Measurements from ENCODE around the gene OR7G2. TPM values are rescaled to one million over a fixed set of nuclear protein-coding genes. Genes with fewer than 3 reads are reported as not detected.

OR7G2 gene
- total RNA-seq, result not detected in 2 replicates

DNA sequence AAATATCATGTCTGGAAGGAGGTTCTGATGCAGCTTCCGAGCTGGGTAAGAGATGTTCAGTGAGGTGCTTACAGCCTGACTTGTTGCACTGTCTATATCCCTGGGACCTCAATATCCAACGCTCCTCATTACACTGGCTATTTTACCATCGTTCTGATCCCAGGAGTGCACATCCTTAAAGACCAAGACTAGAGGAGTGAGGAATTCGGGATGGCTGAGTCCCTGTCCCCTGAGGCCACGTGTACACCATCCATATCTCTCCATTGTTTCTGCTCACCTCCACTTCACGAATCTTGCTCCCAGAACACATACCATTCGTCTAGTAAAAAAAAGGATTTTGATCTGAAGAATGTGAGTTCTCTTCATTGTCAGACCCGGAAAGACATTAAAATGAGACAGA lies at the start of gene OR7G2:
TSS of gene OR7G2 (minus strand) at position 101 of the 400 bp plus-strand sequence. CDS start 4,232 bp downstream, outside the sequence.

DNA sequence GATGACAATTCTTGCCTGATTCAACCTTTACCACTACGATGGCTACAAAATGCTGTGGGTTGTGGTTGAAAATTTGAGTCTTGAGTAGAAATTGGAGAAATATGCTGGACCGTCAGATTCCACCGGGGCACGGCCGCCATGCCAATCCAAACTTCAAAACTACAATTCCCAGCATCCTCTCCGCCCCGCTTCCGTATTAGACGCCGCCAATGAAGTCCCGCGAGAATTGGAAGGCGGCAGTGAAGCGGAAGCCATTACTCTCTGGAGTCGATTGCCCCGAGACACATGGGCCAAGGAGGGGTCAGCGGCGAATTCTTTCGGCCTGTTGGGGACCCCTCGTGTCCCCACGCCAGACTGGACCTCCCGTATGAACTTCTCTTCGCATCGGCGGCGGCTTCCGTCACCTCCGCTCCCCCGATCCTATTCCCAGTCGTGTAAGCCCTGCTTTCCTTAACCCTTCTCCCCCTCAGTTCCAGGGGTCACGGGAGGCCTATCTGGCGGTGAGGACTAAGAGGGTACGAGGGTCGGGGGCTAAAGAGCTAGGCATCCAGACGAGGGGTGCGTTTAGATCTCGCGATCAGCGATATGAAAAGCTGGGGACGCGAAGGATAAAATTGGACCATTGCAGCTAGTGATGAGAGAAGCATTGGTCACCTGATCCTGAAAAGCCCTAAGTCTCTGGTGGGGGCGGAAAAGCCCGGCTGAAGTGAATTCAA lies 33.0 kb upstream of the OR7G2 start, which contains the start of gene ZNF317:
TSS of gene ZNF317 (plus strand) at position 239 of the 716 bp plus-strand sequence. CDS start 15,620 bp downstream, outside the sequence.

DNA sequence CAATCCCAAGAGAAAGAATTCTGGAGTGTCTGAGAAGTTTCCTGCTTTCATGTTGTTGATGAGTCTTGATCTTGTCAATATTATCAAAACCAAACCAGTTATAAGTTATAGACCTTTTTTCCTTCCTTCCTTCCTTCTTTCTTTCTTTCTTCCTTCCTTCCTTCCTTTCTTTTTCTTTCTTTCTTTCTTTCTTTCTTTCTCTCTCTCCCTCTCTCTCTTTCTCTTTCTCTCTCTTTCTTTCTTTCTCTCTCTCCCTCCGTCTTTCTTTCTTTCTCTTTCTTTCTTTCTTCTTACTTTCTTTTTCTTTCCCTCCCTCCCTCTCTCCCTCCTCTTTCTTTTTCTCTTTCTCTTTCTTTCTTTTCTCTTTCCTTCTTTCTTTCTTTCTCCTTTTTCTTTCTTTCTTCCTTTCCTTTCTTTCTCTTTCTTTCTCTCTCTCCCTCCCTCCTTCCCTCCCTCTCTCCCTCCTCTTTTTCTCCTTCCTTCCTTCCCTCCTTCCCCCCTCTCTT lies 19.7 kb upstream of the OR7G2 start, which contains the start of gene OR7G3:
TSS of gene OR7G3 (minus strand) at position 51 of the 506 bp plus-strand sequence. CDS start at position 51, 0 bp downstream.

DNA sequence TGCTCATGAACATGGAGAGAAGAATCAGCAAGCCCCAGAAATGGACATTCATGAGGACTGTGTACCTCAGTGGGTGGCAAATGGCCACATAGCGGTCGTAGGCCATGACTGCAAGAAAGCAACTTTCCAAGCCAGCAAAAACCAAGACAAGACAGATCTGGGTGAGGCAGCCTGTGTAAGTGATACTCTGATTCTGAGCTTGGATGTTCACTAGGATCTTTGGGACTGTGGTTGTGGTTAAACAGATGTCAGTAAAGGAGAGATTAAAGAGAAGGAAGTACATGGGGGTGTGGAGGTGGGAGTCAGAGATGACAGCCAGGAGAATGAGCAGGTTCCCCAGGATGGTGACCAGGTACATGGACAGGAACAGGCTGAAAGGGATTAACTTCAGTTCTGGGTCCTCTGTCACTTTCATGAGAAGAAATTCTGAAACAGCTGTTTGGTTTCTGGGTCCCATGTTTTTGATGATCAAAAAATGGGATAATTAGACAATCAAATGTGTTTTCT lies 8.1 kb upstream of the OR7G2 start, which contains the start of gene OR7G1:
TSS of gene OR7G1 (minus strand) at position 457 of the 507 bp plus-strand sequence. CDS start at position 457, 0 bp downstream.

DNA sequence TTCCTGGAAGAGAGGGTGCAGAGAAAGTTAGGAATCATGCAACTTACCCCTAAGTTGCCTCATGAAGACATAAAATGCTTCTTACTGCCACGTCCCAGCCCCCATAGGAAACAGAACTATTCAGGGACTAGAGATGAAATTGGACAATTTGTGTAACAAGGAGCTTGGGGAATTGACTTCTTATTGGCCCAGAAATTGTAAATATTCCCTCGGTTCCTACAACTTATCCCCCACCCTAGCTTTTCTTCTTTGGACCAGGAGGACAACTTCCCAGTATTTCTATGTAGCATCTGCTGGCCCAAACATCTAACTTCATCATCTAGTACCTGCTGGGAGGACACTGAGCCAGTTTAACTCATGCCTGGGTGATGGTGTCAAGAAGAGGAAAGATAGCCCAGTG lies 20.5 kb downstream of the OR7G2 start, which contains the start of gene OR1M1:
TSS of gene OR1M1 (plus strand) at position 301 of the 400 bp plus-strand sequence. CDS start 6,184 bp downstream, outside the sequence.

Other genes starting within 250 kb of the OR7G2 start
- not detected in 2 replicates for gene MUC16, start 97.1 kb downstream of the OR7G2 start, total RNA-seq
- gene OR1M1, start 20.4 kb downstream of the OR7G2 start, total RNA-seq, result not detected in 2 replicates
- not detected in 2 replicates for gene OR7G1, start 8.3 kb upstream of the OR7G2 start, total RNA-seq
- gene OR7G3, start 19.5 kb upstream of the OR7G2 start, total RNA-seq, result not detected in 2 replicates
- gene ZNF317, start 32.9 kb upstream of the OR7G2 start, total RNA-seq, result 8.4 and 17.7 TPM in 2 replicates
- not detected in 2 replicates for gene OR7D2, start 71.5 kb upstream of the OR7G2 start, total RNA-seq
- not detected in 2 replicates for gene OR7D4, start 112.1 kb upstream of the OR7G2 start, total RNA-seq
- not detected in 2 replicates for gene OR7E24, start 143.5 kb upstream of the OR7G2 start, total RNA-seq
- 4.4 and 5.1 TPM in 2 replicates for gene ZNF699, start 202.4 kb upstream of the OR7G2 start, total RNA-seq
- gene ZNF559, start 216.7 kb upstream of the OR7G2 start, total RNA-seq, result 4.7 and 16.3 TPM in 2 replicates

All from bladder microvascular endothelial cell (primary cell).